Aortic smooth muscle cell (primary cell): Measurements from ENCODE around the gene PTCD2. TPM values are rescaled to one million over a fixed set of nuclear protein-coding genes. Genes with fewer than 3 reads are reported as not detected.

Experiments used
- total RNA-seq: library from RNA; depleted of rRNA; stranded (reverse); fragments of >200 nt; gene quantifications from 2 replicates; pipeline ENCODE4 v1.2.3, GENCODE V29; 2014

Gene PTCD2, protein sequence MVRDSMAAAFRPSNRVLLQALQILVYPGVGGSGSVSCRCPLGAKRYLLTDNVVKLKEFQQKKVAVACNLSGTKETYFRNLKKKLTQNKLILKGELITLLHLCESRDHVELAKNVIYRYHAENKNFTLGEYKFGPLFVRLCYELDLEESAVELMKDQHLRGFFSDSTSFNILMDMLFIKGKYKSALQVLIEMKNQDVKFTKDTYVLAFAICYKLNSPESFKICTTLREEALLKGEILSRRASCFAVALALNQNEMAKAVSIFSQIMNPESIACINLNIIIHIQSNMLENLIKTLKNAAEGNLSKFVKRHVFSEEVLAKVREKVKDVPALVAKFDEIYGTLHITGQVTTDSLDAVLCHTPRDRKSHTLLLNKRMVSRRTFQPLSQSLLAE
- 7.0 and 8.3 TPM in 2 replicates for total RNA-seq

GRCh38 chr5:72319976-72320752 is at the start of gene PTCD2, which contains the start of gene MRPS27:
TSS of gene PTCD2 (plus strand) at chr5:72320373. CDS start at chr5:72320383, 10 bp downstream.
TSS of gene MRPS27 (minus strand) at chr5:72320240. CDS start at chr5:72320221, 19 bp downstream.

Other genes with a start within 250 kb of the PTCD2 start
- gene MAP1B, start 212.9 kb upstream of the PTCD2 start, total RNA-seq = 135 and 251 TPM in 2 replicates
- gene MRPS27, start 133 bp upstream of the PTCD2 start, total RNA-seq = 44.8 and 59.7 TPM in 2 replicates
- under 0.01 and 0.06 TPM in 2 replicates for gene ZNF366, start 187.0 kb downstream of the PTCD2 start, total RNA-seq